Breast epithelium (tissue), 4 donors: ENCODE measurements around the gene DNAJB1. TPM values are rescaled to one million over a fixed set of nuclear protein-coding genes. Genes with fewer than 3 reads are reported as not detected.

Experiments
- DNase-seq, 2 donors: peaks; one replicate each; pipeline ENCODE4 v3.0.0-alpha.2; 2019; ENCODE audit warnings: low spot score in 2 of 2
- H3K27ac ChIP-seq, 2 donors: fragments of 200-600 bp; sonication (generic) in 1 of 2; one replicate each; pipeline ENCODE4 v1.5.1; 2016 to 2019; ENCODE audit warnings: mild to moderate bottlenecking in 1 of 2
- H3K27me3 ChIP-seq, 2 donors: fragments of 200-600 bp; sonication (generic) in 1 of 2; one replicate each; pipeline versions ENCODE4 v1.5.1 to v1.6.0; 2017 to 2019; ENCODE audit warnings: control low read depth in 1 of 2, mild to moderate bottlenecking in 1 of 2
- H3K36me3 ChIP-seq: fragments of 200-600 bp; one replicate; pipeline ENCODE4 v1.5.1; 2019
- H3K4me1 ChIP-seq, 2 donors: fragments of 200-600 bp; sonication (generic); one replicate each; pipeline ENCODE4 v1.5.1; 2016 to 2019; ENCODE audit warnings: control low read depth in 1 of 2
- H3K4me3 ChIP-seq, 3 donors: fragments of 200-600 bp; sonication (generic); 1 replicate in 2 of 3; 2 replicates in 1 of 3; pipeline ENCODE4 v1.5.1; 2016 to 2019; ENCODE audit warnings: mild to moderate bottlenecking in 3 of 3, moderate library complexity in 2 of 3
- H3K9me3 ChIP-seq, 2 donors: fragments of 200-600 bp; sonication (generic) in 1 of 2; one replicate each; pipeline ENCODE4 v1.5.1; 2016 to 2019; ENCODE audit warnings: control low read depth in 1 of 2
- CTCF ChIP-seq, 3 donors: fragments of 450-650 bp; IDR thresholded peaks; one replicate each; pipeline ENCODE4 v1.5.1; 2016 to 2017; ENCODE audit warnings: antibody characterized with exemption in 3 of 3, mild to moderate bottlenecking in 3 of 3, moderate library complexity in 3 of 3
- POLR2A ChIP-seq: fragments of 450-650 bp; IDR thresholded peaks from one replicate; pipeline ENCODE4 v1.6.1; 2016; ENCODE audit warnings: antibody characterized with exemption, mild to moderate bottlenecking, moderate library complexity
- POLR2AphosphoS5 ChIP-seq, 3 donors: sonication (generic); formaldehyde crosslinking; IDR thresholded peaks; one replicate each; pipeline ENCODE4 v1.6.1; 2017; ENCODE audit warnings: antibody characterized with exemption in 3 of 3
- intact Hi-C: fragments of 100-400 bp; cut with DNase I; formaldehyde crosslinking; loops from one replicate; pipeline ENCODE4 v1.15.1; 2023; ENCODE audit warnings: low total_unique reads
- total RNA-seq, 3 donors: library from RNA; depleted of rRNA; stranded (reverse); fragments of >200 nt; gene quantifications; one replicate each; pipeline ENCODE4 v1.1.0, GENCODE V29; 2016

Gene DNAJB1
- total RNA-seq, 3 donors from 2014 or later: 59.0 to 166 (median 102) TPM

- H3K36me3 ChIP-seq: peaks cover 5% of the 10 kb centered on the region
Observed at GRCh38 chr19:14482172-14482941, 35.8 kb downstream of the DNAJB1 start.

GRCh38 chr19:14480700-14481079, 37.5 kb downstream of the DNAJB1 start:
- H3K4me1 ChIP-seq: no peaks in the 10 kb centered on the region
- no peaks in the 10 kb centered on the region for H3K27me3 ChIP-seq
- no peak overlapping the region for H3K27ac ChIP-seq
- H3K9me3 ChIP-seq: no peaks in the 10 kb centered on the region
- TF ChIP-seq CTCF (IDR thresholded peaks at IDR 0.05) (no peak), POLR2A (no peak)
- no peak overlapping the region for H3K4me3 ChIP-seq
- peaks cover 5% of the 10 kb centered on the region for H3K36me3 ChIP-seq
- DNase-seq: no peak
- intact Hi-C loops: no loop called here

More at GRCh38 chr19:14482172-14482941, 35.8 kb downstream of the DNAJB1 start:
- Histone ChIP-seq H3K9me3 (no peaks in the 10 kb centered on the region), H3K27ac (no peak overlapping the region), H3K4me1 (no peaks in the 10 kb centered on the region), H3K4me3 (no peak overlapping the region), H3K27me3 (no peaks in the 10 kb centered on the region)
- no peak for TF ChIP-seq POLR2AphosphoS5 (IDR thresholded peaks at IDR 0.05)
- no peak for TF ChIP-seq POLR2A
- TF ChIP-seq CTCF (IDR thresholded peaks at IDR 0.05): no peak
- DNase-seq: no peak
- intact Hi-C loops: no loop called here

GRCh38 chr19:14479975-14480699, 38.1 kb downstream of the DNAJB1 start:
- Histone ChIP-seq H3K27ac (no peak overlapping the region), H3K9me3 (no peaks in the 10 kb centered on the region), H3K4me3 (no peak overlapping the region), H3K36me3 (peaks cover 5% of the 10 kb centered on the region), H3K27me3 (no peaks in the 10 kb centered on the region), H3K4me1 (peaks cover 0 to 5% of the 10 kb centered on the region in 2 donors)
- TF ChIP-seq CTCF (IDR thresholded peaks at IDR 0.05) (peak in 2 of 3 donors; percentile 40 to 53), POLR2A (no peak)
- intact Hi-C loops: no loop called here
- no peak for DNase-seq

- TF ChIP-seq CTCF (IDR thresholded peaks at IDR 0.05) (no peak), POLR2AphosphoS5 (IDR thresholded peaks at IDR 0.05) (no peak), POLR2A (no peak)
- Histone ChIP-seq H3K9me3 (no peaks in the 10 kb centered on the region), H3K36me3 (peaks cover 5% of the 10 kb centered on the region), H3K27ac (no peak overlapping the region), H3K27me3 (no peaks in the 10 kb centered on the region), H3K4me1 (peaks cover 0 to 7% of the 10 kb centered on the region in 2 donors), H3K4me3 (no peak overlapping the region)
- intact Hi-C loops: no loop called here
- DNase-seq: no peak
Observed at GRCh38 chr19:14479309-14479974, 38.8 kb downstream of the DNAJB1 start.
